Cerebellar cortex (tissue), 1 donor: ENCODE measurements around the gene FBXL17.
A peak's percentile ranks its signal among the peaks of the same experiment; 100 is the strongest.
"Not testable (repeated sequence)": the region's sequence is repeated elsewhere in the genome, so short reads cannot be mapped to it uniquely, and the experiment has no call there.

Experiments used
- DNase-seq: peaks from one replicate; pipeline ENCODE4 v3.0.0-alpha.2; 2015; ENCODE audit warnings: low spot score

The FBXL17 gene

GRCh38 chr5:108381954-108382783 lies at the start of gene FBXL17:
FBXL17 (minus strand) TSS chr5:108382098.
- DNase-seq, result peak; percentile 88

- no peak for DNase-seq
Observed at GRCh38 chr5:108430931-108431608, 49.2 kb upstream of the FBXL17 start.

- DNase-seq, result no peak
Observed at GRCh38 chr5:108421713-108422112, 39.8 kb upstream of the FBXL17 start.

GRCh38 chr5:108420755-108421154 lies 38.9 kb upstream of the FBXL17 start:
- DNase-seq, result no peak

- no peak for DNase-seq
Observed at GRCh38 chr5:108420158-108420557, 38.3 kb upstream of the FBXL17 start.

- DNase-seq, result peak; percentile 93
Observed at GRCh38 chr5:108418197-108418596, 36.3 kb upstream of the FBXL17 start.

GRCh38 chr5:108417166-108417670 lies 35.3 kb upstream of the FBXL17 start:
- DNase-seq, result no peak

- DNase-seq, result no peak
Observed at GRCh38 chr5:108415726-108416125, 33.8 kb upstream of the FBXL17 start.

GRCh38 chr5:108409786-108410185 lies 27.9 kb upstream of the FBXL17 start:
- DNase-seq, result no peak

GRCh38 chr5:108405201-108405600 lies 23.3 kb upstream of the FBXL17 start:
- DNase-seq, result not testable (repeated sequence)

- no peak for DNase-seq
Observed at GRCh38 chr5:108398964-108399363, 17.1 kb upstream of the FBXL17 start.

- not testable (repeated sequence) for DNase-seq
Observed at GRCh38 chr5:108396837-108397236, 14.9 kb upstream of the FBXL17 start.

GRCh38 chr5:108387758-108388157 lies 5.9 kb upstream of the FBXL17 start:
- DNase-seq, result peak; percentile 91

GRCh38 chr5:108386345-108387061 lies 4.6 kb upstream of the FBXL17 start:
- DNase-seq, result no peak

- no peak for DNase-seq
Observed at GRCh38 chr5:108384741-108385140, 2.8 kb upstream of the FBXL17 start.

GRCh38 chr5:108382784-108383330 lies 959 bp upstream of the FBXL17 start:
- DNase-seq, result peak; percentile 32

GRCh38 chr5:108381350-108381953 lies 446 bp downstream of the FBXL17 start:
- DNase-seq, result peak; percentile 62

GRCh38 chr5:108380531-108381349 lies 1.2 kb downstream of the FBXL17 start:
- DNase-seq, result peak; percentile 37

- peak; percentile 27 for DNase-seq
Observed at GRCh38 chr5:108379722-108380530, 2.0 kb downstream of the FBXL17 start.

- DNase-seq, result no peak
Observed at GRCh38 chr5:108375768-108376167, 6.1 kb downstream of the FBXL17 start.
